Smooth muscle cell (in vitro differentiated cells): Measurements from ENCODE around the gene CEP290. TPM values are rescaled to one million over a fixed set of nuclear protein-coding genes. Genes with fewer than 3 reads are reported as not detected.

Source experiments
- DNase-seq: peaks from one replicate; lab custom pipeline; 2025; ENCODE audit not compliant: unreplicated experiment; lab: John Stamatoyannopoulos, UW
- H2AFZ ChIP-seq: fragments of 200-600 bp; sonication (generic); 2 replicates; pipeline ENCODE4 v1.6.0; 2016; ENCODE audit warnings: antibody characterized with exemption, low read depth, mild to moderate bottlenecking
- H3F3A ChIP-seq: fragments of 200-600 bp; sonication (generic); 2 replicates; pipeline ENCODE4 v1.6.0; 2017; ENCODE audit warnings: antibody characterized with exemption, low read depth
- H3K27ac ChIP-seq: fragments of 200-600 bp; sonication (generic); 2 replicates; pipeline ENCODE4 v1.5.1; 2016; ENCODE audit warnings: low read depth, mild to moderate bottlenecking
- H3K27me3 ChIP-seq: fragments of 200-600 bp; sonication (generic); 2 replicates; pipeline ENCODE4 v1.6.1; 2016; ENCODE audit warnings: low read depth, mild to moderate bottlenecking
- H3K36me3 ChIP-seq: fragments of 200-600 bp; sonication (generic); 2 replicates; pipeline ENCODE4 v1.5.1; 2016; ENCODE audit warnings: low read depth
- H3K4me1 ChIP-seq: fragments of 200-600 bp; sonication (generic); 2 replicates; pipeline ENCODE4 v1.5.1; 2016; ENCODE audit warnings: low read depth
- H3K4me2 ChIP-seq: fragments of 200-600 bp; sonication (generic); 2 replicates; pipeline ENCODE4 v1.6.0; 2016; ENCODE audit warnings: mild to moderate bottlenecking
- H3K4me3 ChIP-seq: fragments of 200-600 bp; sonication (generic); 2 replicates; pipeline ENCODE4 v1.5.1; 2016; ENCODE audit warnings: mild to moderate bottlenecking
- H3K79me2 ChIP-seq: fragments of 200-600 bp; sonication (generic); 2 replicates; pipeline ENCODE4 v1.6.0; 2016; ENCODE audit warnings: low read depth, mild to moderate bottlenecking
- H3K9ac ChIP-seq: fragments of 200-600 bp; sonication (generic); 2 replicates; pipeline ENCODE4 v1.6.0; 2016; ENCODE audit warnings: low read depth
- H3K9me3 ChIP-seq: fragments of 200-600 bp; sonication (generic); replicated peaks from 2 replicates; pipeline ENCODE4 v1.5.1; 2016; ENCODE audit warnings: low read depth
- H4K20me1 ChIP-seq: fragments of 200-600 bp; sonication (generic); 2 replicates; pipeline ENCODE4 v1.6.0; 2016; ENCODE audit warnings: low read depth
- CTCF ChIP-seq: fragments of 200-600 bp; sonication (generic); IDR thresholded peaks from 2 replicates; pipeline ENCODE4 v1.5.1; 2017; ENCODE audit warnings: borderline replicate concordance, mild to moderate bottlenecking, antibody characterized with exemption; ENCODE audit not compliant: insufficient read depth, poor library complexity, severe bottlenecking
- WGBS: methylation state at CpG from one replicate; pipeline ENCODE4 v1.1.7; 2016; ENCODE audit warnings: low lambda C conversion rate; 5-methylcytosine and 5-hydroxymethylcytosine counted together
- polyA plus RNA-seq: library from polyadenylated mRNA; unstranded; fragments of >200 nt; fragmentation: Nextera tagmentation; extraction: Ambion mirVana; gene quantifications from 2 replicates; pipeline ENCODE4 v1.2.1, GENCODE V29; 2016
- total RNA-seq: library from RNA; depleted of rRNA; stranded (reverse); fragments of >200 nt; gene quantifications from 2 replicates; pipeline ENCODE4 v1.2.3, GENCODE V29; 2014

Gene CEP290
- total and polyA plus RNA-seq, 2 experiments from 2014 or later = 10.4 to 13.2 TPM

- DNase-seq = no peak
- Histone ChIP-seq H4K20me1 (no peaks in the 10 kb centered on the region), H3K9ac (no peak overlapping the region), H3K36me3 (peaks cover 5% of the 10 kb centered on the region), H2AFZ (no peak overlapping the region), H3K4me2 (no peak overlapping the region), H3K27me3 (no peaks in the 10 kb centered on the region), H3K79me2 (no peaks in the 10 kb centered on the region), H3K9me3 (no peaks in the 10 kb centered on the region), H3K4me1 (no peaks in the 10 kb centered on the region), H3F3A (no peaks in the 10 kb centered on the region), H3K4me3 (no peak overlapping the region), H3K27ac (no peak overlapping the region)
- no peak for TF ChIP-seq CTCF
- WGBS = 97% methylated on average over 2 of the region's 2 CpGs
These were observed 85.3 kb downstream of the CEP290 start for GRCh38 chr12:88056571-88056970.

- no peaks in the 10 kb centered on the region for H3K9me3 ChIP-seq
- H2AFZ ChIP-seq = no peak overlapping the region
- TF ChIP-seq CTCF = peak; percentile 28
- no peak overlapping the region for H3K4me3 ChIP-seq
- H4K20me1 ChIP-seq = no peaks in the 10 kb centered on the region
- H3K9ac ChIP-seq = no peak overlapping the region
- H3K27ac ChIP-seq = no peak overlapping the region
- H3K27me3 ChIP-seq = no peaks in the 10 kb centered on the region
- no peaks in the 10 kb centered on the region for H3K4me1 ChIP-seq
- peaks cover 14% of the 10 kb centered on the region for H3K36me3 ChIP-seq
- no peak overlapping the region for H3K4me2 ChIP-seq
- no peak for DNase-seq
- 89% methylated on average over 1 of the region's 1 CpG for WGBS
- H3F3A ChIP-seq = no peaks in the 10 kb centered on the region
- H3K79me2 ChIP-seq = no peaks in the 10 kb centered on the region
These were observed 89.2 kb downstream of the CEP290 start for GRCh38 chr12:88052686-88053085.

DNA sequence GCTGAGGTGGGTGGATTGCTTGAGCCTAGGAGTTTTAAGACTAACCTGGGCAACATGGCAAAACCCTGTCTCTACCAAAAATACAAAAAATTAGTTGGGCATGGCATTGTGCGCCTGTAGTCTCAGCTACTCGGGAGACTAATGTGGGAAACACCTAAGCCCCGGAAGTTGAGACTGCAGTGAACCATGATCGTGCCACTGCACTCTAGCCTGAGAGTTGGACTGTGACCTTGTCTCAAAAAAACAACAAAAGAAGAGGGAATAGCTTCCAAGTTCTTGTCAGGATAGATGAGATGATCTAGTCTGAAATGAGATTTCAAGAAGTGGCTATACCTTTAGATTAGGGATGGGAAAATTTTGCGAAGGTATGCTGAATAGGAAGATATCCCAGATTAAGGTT lies 97.9 kb downstream of the CEP290 start:
- Histone ChIP-seq H3K4me3 (no peak overlapping the region), H2AFZ (no peak overlapping the region), H3K79me2 (peaks cover 22% of the 10 kb centered on the region), H3K9me3 (no peaks in the 10 kb centered on the region), H3K36me3 (peaks cover 38% of the 10 kb centered on the region), H4K20me1 (peaks cover 11% of the 10 kb centered on the region), H3K27me3 (no peaks in the 10 kb centered on the region), H3K27ac (no peak overlapping the region), H3K4me1 (no peaks in the 10 kb centered on the region), H3K4me2 (no peak overlapping the region), H3K9ac (no peak overlapping the region), H3F3A (no peaks in the 10 kb centered on the region)
- no peak for TF ChIP-seq CTCF
- WGBS = 96% methylated on average over 5 of the region's 5 CpGs
- no peak for DNase-seq

- 96% methylated on average over 1 of the region's 1 CpG for WGBS
- Histone ChIP-seq H2AFZ (no peak overlapping the region), H3K27ac (no peak overlapping the region), H3K4me1 (peaks cover 7% of the 10 kb centered on the region), H3K9me3 (no peaks in the 10 kb centered on the region), H4K20me1 (peaks cover 28% of the 10 kb centered on the region), H3K27me3 (no peaks in the 10 kb centered on the region), H3K4me2 (no peak overlapping the region), H3F3A (no peaks in the 10 kb centered on the region), H3K36me3 (no peaks in the 10 kb centered on the region), H3K79me2 (peaks cover 52% of the 10 kb centered on the region), H3K9ac (no peak overlapping the region), H3K4me3 (no peak overlapping the region)
- no peak for DNase-seq
- no peak for TF ChIP-seq CTCF
These were observed 104.1 kb downstream of the CEP290 start for GRCh38 chr12:88037770-88038169.
